ENCODE data around the gene P4HA3. TPM values are rescaled to one million over a fixed set of nuclear protein-coding genes. Genes with fewer than 3 reads are reported as not detected.

Gene P4HA3
- total and polyA plus RNA-seq, 8 donors = 1.3 to 12.1 (median 2.5) TPM

GRCh38 chr11:74307434-74307833 is 4.0 kb downstream of the P4HA3 start:
- peaks cover 0 to 8% of the 10 kb centered on the region in 2 donors for H3K4me1 ChIP-seq
- no peak overlapping the region for H3K4me3 ChIP-seq
- intact Hi-C loops (cut with DNase I) = no loop called here
- no peak for TF ChIP-seq CTCF (IDR thresholded peaks at IDR 0.05)
- no peaks in the 10 kb centered on the region for H3K9me3 ChIP-seq
- no peaks in the 10 kb centered on the region for H3K36me3 ChIP-seq
- H3K27ac ChIP-seq = no peak overlapping the region
- peaks cover 0 to 27% of the 10 kb centered on the region in 2 donors for H3K27me3 ChIP-seq
- ATAC-seq (no peak), DNase-seq (peak in 1 of 4 donors; percentile 44)

GRCh38 chr11:74306435-74307175 is 4.8 kb downstream of the P4HA3 start:
- TF ChIP-seq CTCF (IDR thresholded peaks at IDR 0.05) = no peak
- peaks cover 0 to 23% of the 10 kb centered on the region in 2 donors for H3K27me3 ChIP-seq
- H3K4me1 ChIP-seq = peaks cover 0 to 8% of the 10 kb centered on the region in 2 donors
- H3K9me3 ChIP-seq = no peaks in the 10 kb centered on the region
- H3K36me3 ChIP-seq = no peaks in the 10 kb centered on the region
- no peak overlapping the region for H3K27ac ChIP-seq
- no peak for ATAC-seq
- intact Hi-C loops (cut with DNase I) = no loop called here
- H3K4me3 ChIP-seq = no peak overlapping the region
- no peak for DNase-seq

- DNase-seq (no peak), ATAC-seq (no peak)
- intact Hi-C loops (cut with DNase I) = no loop called here
- no peak overlapping the region for H3K4me3 ChIP-seq
- H3K36me3 ChIP-seq = no peaks in the 10 kb centered on the region
- no peaks in the 10 kb centered on the region for H3K27me3 ChIP-seq
- no peaks in the 10 kb centered on the region for H3K9me3 ChIP-seq
- no peak overlapping the region for H3K27ac ChIP-seq
- TF ChIP-seq CTCF (IDR thresholded peaks at IDR 0.05) = no peak
- H3K4me1 ChIP-seq = no peaks in the 10 kb centered on the region
Observed at GRCh38 chr11:74299015-74299414, 12.4 kb downstream of the P4HA3 start.

GRCh38 chr11:74297484-74297883 is 14.0 kb downstream of the P4HA3 start:
- DNase-seq (no peak), ATAC-seq (no peak)
- intact Hi-C loops (cut with DNase I) = no loop called here
- Histone ChIP-seq H3K36me3 (no peaks in the 10 kb centered on the region), H3K9me3 (no peaks in the 10 kb centered on the region), H3K27ac (no peak overlapping the region), H3K4me1 (no peaks in the 10 kb centered on the region), H3K27me3 (no peaks in the 10 kb centered on the region), H3K4me3 (no peak overlapping the region)
- no peak for TF ChIP-seq CTCF (IDR thresholded peaks at IDR 0.05)

GRCh38 chr11:74288911-74289310 is 22.5 kb downstream of the P4HA3 start:
- H3K36me3 ChIP-seq = no peaks in the 10 kb centered on the region
- no peak overlapping the region for H3K27ac ChIP-seq
- H3K27me3 ChIP-seq = no peaks in the 10 kb centered on the region
- H3K9me3 ChIP-seq = no peaks in the 10 kb centered on the region
- no peak for DNase-seq
- no peak overlapping the region for H3K4me3 ChIP-seq
- H3K4me1 ChIP-seq = no peaks in the 10 kb centered on the region
- ATAC-seq = peak; percentile 21
- TF ChIP-seq CTCF (IDR thresholded peaks at IDR 0.05) = no peak
- intact Hi-C loops (cut with DNase I) = no loop called here
